Cerebellar cortex (tissue), 1 donor: Measurements from ENCODE around the gene MEN1.
A peak's percentile ranks its signal among the peaks of the same experiment; 100 is the strongest.
"Not testable (repeated sequence)": the region's sequence is repeated elsewhere in the genome, so short reads cannot be mapped to it uniquely, and the experiment has no call there.

Experiments used
- DNase-seq: peaks from one replicate; pipeline ENCODE4 v3.0.0-alpha.2; 2015; ENCODE audit warnings: low spot score

Gene MEN1

GRCh38 chr11:64832467-64833197 is 22.3 kb upstream of the MEN1 start:
- DNase-seq: no peak

- DNase-seq: no peak
Observed at GRCh38 chr11:64831411-64831891, 21.1 kb upstream of the MEN1 start.

GRCh38 chr11:64829536-64830251 is 19.3 kb upstream of the MEN1 start:
- no peak for DNase-seq

- no peak for DNase-seq
Observed at GRCh38 chr11:64827451-64827839, 17.1 kb upstream of the MEN1 start.

GRCh38 chr11:64826578-64827450 is 16.5 kb upstream of the MEN1 start:
- DNase-seq: no peak

GRCh38 chr11:64826062-64826461 is 15.7 kb upstream of the MEN1 start:
- DNase-seq: no peak

GRCh38 chr11:64823568-64824119 is 13.3 kb upstream of the MEN1 start:
- no peak for DNase-seq

GRCh38 chr11:64817476-64817875 is 7.1 kb upstream of the MEN1 start:
- no peak for DNase-seq

- not testable (repeated sequence) for DNase-seq
Observed at GRCh38 chr11:64815433-64815832, 5.1 kb upstream of the MEN1 start.

- no peak for DNase-seq
Observed at GRCh38 chr11:64814712-64815187, 4.4 kb upstream of the MEN1 start.

- no peak for DNase-seq
Observed at GRCh38 chr11:64813826-64814225, 3.5 kb upstream of the MEN1 start.

- no peak for DNase-seq
Observed at GRCh38 chr11:64810891-64811272, 531 bp upstream of the MEN1 start.

GRCh38 chr11:64809781-64810241 is 540 bp downstream of the MEN1 start:
- no peak for DNase-seq

- DNase-seq: no peak
Observed at GRCh38 chr11:64805481-64805880, 4.9 kb downstream of the MEN1 start.

- DNase-seq: peak; percentile 66
Observed at GRCh38 chr11:64804346-64805210, 5.8 kb downstream of the MEN1 start.

GRCh38 chr11:64803846-64804345 is 6.5 kb downstream of the MEN1 start:
- DNase-seq: no peak

GRCh38 chr11:64803158-64803845 is 7.0 kb downstream of the MEN1 start, which contains the start of gene MAP4K2:
Gene MAP4K2 (minus strand): TSS chr11:64803214. CDS start chr11:64803149, 65 bp downstream.
- DNase-seq: peak; percentile 87

- DNase-seq: no peak
Observed at GRCh38 chr11:64802370-64803157, 7.8 kb downstream of the MEN1 start.
